Measurements from ENCODE around the gene LRRC58. TPM values are rescaled to one million over a fixed set of nuclear protein-coding genes. Genes with fewer than 3 reads are reported as not detected.

LRRC58 gene
- total and polyA plus RNA-seq, 2 donors from 2014 or later = 6.4 to 23.1 TPM

DNA sequence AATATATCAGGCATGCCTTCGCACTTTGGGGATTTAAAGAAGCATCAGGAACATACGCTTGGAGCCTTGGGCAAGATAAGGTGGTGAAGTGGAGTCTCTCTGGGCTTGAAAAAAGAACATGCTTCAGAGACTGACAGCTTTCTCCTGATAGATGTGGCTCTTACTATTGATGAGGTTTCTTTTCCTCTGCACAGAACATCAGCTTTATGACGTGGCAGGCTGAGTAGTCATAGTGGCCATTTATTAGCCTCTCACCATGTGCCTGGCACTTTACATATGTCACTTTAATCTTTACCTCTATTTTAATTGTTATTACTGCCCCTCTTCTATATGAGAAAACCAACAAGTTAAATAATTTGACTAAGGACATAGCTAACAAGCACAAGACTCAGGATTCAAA is 19.0 kb upstream of the LRRC58 start:
- peaks cover 0 to 16% (median 0%) of the 10 kb centered on the region in 3 donors for H3K4me1 ChIP-seq (ENCODE audit: control insufficient read depth in 2 of 3, insufficient read depth in 2 of 3, low read depth in 1 of 3, low read length in 3 of 3)
- no peak overlapping the region for H3K4me3 ChIP-seq (ENCODE audit: low read length in 3 of 3)
- no peaks in the 10 kb centered on the region for H3K27me3 ChIP-seq (ENCODE audit: control insufficient read depth, insufficient read depth, low read length)
- intact Hi-C loops (cut with DNase I) = no loop called here
- H3K9me3 ChIP-seq (ENCODE audit: control insufficient read depth in 2 of 3, insufficient read depth in 1 of 3, low read length in 3 of 3) = no peaks in the 10 kb centered on the region
- no peak overlapping the region for H3K27ac ChIP-seq (ENCODE audit: low read depth in 2 of 2, low read length in 2 of 2)
- H3K36me3 ChIP-seq (ENCODE audit: control insufficient read depth in 2 of 3, insufficient read depth in 3 of 3, low read length in 3 of 3) = no peaks in the 10 kb centered on the region
- TF ChIP-seq, protein P1, sequence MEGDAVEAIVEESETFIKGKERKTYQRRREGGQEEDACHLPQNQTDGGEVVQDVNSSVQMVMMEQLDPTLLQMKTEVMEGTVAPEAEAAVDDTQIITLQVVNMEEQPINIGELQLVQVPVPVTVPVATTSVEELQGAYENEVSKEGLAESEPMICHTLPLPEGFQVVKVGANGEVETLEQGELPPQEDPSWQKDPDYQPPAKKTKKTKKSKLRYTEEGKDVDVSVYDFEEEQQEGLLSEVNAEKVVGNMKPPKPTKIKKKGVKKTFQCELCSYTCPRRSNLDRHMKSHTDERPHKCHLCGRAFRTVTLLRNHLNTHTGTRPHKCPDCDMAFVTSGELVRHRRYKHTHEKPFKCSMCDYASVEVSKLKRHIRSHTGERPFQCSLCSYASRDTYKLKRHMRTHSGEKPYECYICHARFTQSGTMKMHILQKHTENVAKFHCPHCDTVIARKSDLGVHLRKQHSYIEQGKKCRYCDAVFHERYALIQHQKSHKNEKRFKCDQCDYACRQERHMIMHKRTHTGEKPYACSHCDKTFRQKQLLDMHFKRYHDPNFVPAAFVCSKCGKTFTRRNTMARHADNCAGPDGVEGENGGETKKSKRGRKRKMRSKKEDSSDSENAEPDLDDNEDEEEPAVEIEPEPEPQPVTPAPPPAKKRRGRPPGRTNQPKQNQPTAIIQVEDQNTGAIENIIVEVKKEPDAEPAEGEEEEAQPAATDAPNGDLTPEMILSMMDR (IDR thresholded peaks at IDR 0.05; ENCODE audit: borderline replicate concordance, extremely low read depth, insufficient read depth) = no peak
- FAIRE-seq (no peak), DNase-seq (no peak)
- H3K9ac ChIP-seq (ENCODE audit: low read length in 3 of 3) = no peak overlapping the region

DNA sequence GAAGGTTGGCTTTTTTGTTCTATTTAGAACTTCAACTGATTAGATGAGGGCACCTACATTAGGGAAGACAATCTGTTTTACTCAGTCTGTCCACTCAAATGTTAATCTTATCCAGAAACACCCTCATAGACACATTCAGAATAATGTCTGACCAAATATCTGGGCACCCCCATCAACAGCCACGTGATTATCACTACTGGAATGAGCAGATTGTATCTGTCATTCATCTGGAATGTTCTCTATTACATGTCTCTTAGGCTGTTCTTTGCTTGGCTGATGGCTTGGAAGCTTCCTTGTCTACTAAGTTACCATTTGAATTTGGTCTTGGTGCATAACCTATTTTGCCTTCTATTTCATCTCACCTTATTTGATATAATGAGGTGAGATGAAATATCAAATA is 15.7 kb upstream of the LRRC58 start:
- TF ChIP-seq, protein P1 (IDR thresholded peaks at IDR 0.05; ENCODE audit: borderline replicate concordance, extremely low read depth, insufficient read depth) = no peak
- FAIRE-seq (no peak), DNase-seq (no peak)
- H3K9me3 ChIP-seq (ENCODE audit: control insufficient read depth in 2 of 3, insufficient read depth in 1 of 3, low read length in 3 of 3) = no peaks in the 10 kb centered on the region
- peaks cover 0 to 16% (median 0%) of the 10 kb centered on the region in 3 donors for H3K4me1 ChIP-seq (ENCODE audit: control insufficient read depth in 2 of 3, insufficient read depth in 2 of 3, low read depth in 1 of 3, low read length in 3 of 3)
- H3K4me3 ChIP-seq (ENCODE audit: low read length in 3 of 3) = no peak overlapping the region
- intact Hi-C loops (cut with DNase I) = no loop called here
- no peak overlapping the region for H3K27ac ChIP-seq (ENCODE audit: low read depth in 2 of 2, low read length in 2 of 2)
- no peak overlapping the region for H3K9ac ChIP-seq (ENCODE audit: low read length in 3 of 3)
- no peaks in the 10 kb centered on the region for H3K36me3 ChIP-seq (ENCODE audit: control insufficient read depth in 2 of 3, insufficient read depth in 3 of 3, low read length in 3 of 3)
- no peaks in the 10 kb centered on the region for H3K27me3 ChIP-seq (ENCODE audit: control insufficient read depth, insufficient read depth, low read length)

DNA sequence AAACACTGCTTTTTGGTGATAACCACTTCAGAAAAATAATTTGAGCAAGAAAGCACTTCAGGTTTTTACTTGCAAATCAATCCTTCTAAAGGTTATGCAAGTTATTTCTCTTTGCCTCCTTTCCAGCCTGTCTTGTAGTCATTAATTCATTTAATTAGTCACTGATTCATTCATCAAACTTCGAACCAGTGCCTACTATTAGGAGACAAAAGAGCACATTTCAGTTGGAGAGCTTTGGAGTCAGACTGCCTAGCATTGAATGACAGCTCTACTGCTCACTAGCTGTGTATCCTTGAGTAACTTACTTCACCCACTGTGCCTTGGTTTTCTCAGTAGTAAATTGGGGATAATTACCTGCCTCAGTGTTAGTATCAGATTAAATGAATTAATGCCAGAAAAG is 14.9 kb upstream of the LRRC58 start:
- H3K36me3 ChIP-seq (ENCODE audit: control insufficient read depth in 2 of 3, insufficient read depth in 3 of 3, low read length in 3 of 3) = no peaks in the 10 kb centered on the region
- no peaks in the 10 kb centered on the region for H3K27me3 ChIP-seq (ENCODE audit: control insufficient read depth, insufficient read depth, low read length)
- H3K4me1 ChIP-seq (ENCODE audit: control insufficient read depth in 2 of 3, insufficient read depth in 2 of 3, low read depth in 1 of 3, low read length in 3 of 3) = peaks cover 0 to 12% (median 0%) of the 10 kb centered on the region in 3 donors
- FAIRE-seq (no peak), DNase-seq (no peak)
- H3K4me3 ChIP-seq (ENCODE audit: low read length in 3 of 3) = no peak overlapping the region
- no peak overlapping the region for H3K27ac ChIP-seq (ENCODE audit: low read depth in 2 of 2, low read length in 2 of 2)
- H3K9me3 ChIP-seq (ENCODE audit: control insufficient read depth in 2 of 3, insufficient read depth in 1 of 3, low read length in 3 of 3) = no peaks in the 10 kb centered on the region
- intact Hi-C loops (cut with DNase I) = no loop called here
- H3K9ac ChIP-seq (ENCODE audit: low read length in 3 of 3) = no peak overlapping the region
- TF ChIP-seq, protein P1 (IDR thresholded peaks at IDR 0.05; ENCODE audit: borderline replicate concordance, extremely low read depth, insufficient read depth) = no peak

DNA sequence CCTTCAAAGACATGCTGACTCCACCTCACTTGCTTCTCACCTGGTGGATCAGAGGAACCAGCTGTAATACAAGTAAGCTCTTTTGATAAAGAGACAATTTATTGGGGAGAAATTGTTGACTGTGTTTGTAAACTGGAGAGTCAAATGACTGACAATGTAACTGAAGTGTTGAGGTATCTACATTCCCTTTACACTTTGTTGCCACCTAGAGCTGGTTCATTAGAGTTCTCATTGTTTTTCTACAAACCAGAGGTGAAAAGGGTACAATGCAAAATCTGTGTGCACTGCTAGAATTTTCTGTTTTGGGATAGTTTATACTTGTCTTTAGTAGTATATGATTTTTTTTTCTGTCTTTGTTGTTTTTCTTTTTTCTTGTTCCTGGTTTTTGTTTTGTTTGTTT is 8.7 kb upstream of the LRRC58 start:
- H3K27ac ChIP-seq (ENCODE audit: low read depth in 2 of 2, low read length in 2 of 2) = no peak overlapping the region
- intact Hi-C loops (cut with DNase I) = no loop called here

More for the DNA sequence above, 8.7 kb upstream of the LRRC58 start:
- FAIRE-seq = peak; percentile 8
- peak in 1 of 5 donors; percentile 6 for DNase-seq
- H3K4me1 ChIP-seq (ENCODE audit: control insufficient read depth in 2 of 3, insufficient read depth in 2 of 3, low read depth in 1 of 3, low read length in 3 of 3) = no peaks in the 10 kb centered on the region
- TF ChIP-seq, protein P1 (IDR thresholded peaks at IDR 0.05; ENCODE audit: borderline replicate concordance, extremely low read depth, insufficient read depth) = no peak
- no peaks in the 10 kb centered on the region for H3K36me3 ChIP-seq (ENCODE audit: control insufficient read depth in 2 of 3, insufficient read depth in 3 of 3, low read length in 3 of 3)
- H3K4me3 ChIP-seq (ENCODE audit: low read length in 3 of 3) = no peak overlapping the region
- H3K9me3 ChIP-seq (ENCODE audit: control insufficient read depth in 2 of 3, insufficient read depth in 1 of 3, low read length in 3 of 3) = no peaks in the 10 kb centered on the region
- no peaks in the 10 kb centered on the region for H3K27me3 ChIP-seq (ENCODE audit: control insufficient read depth, insufficient read depth, low read length)
- no peak overlapping the region for H3K9ac ChIP-seq (ENCODE audit: low read length in 3 of 3)

All from kidney (tissue), 14 donors.